ENCODE results near the gene TPD52L1. TPM values are rescaled to one million over a fixed set of nuclear protein-coding genes. Genes with fewer than 3 reads are reported as not detected.

The TPD52L1 gene
- total and polyA plus RNA-seq, 2 of the 13 experiments (the other 11 are each of a cell fraction or from before 2014, with no cell fraction given): 0.49 to 0.53 TPM

GRCh38 chr6:125285353-125285752 lies 131.8 kb downstream of the TPD52L1 start:
- H3K36me3 ChIP-seq (replicated peaks in 1 of 2; ENCODE audit: control insufficient read depth in 1 of 2, insufficient read depth in 2 of 2, low read length in 2 of 2): peaks cover 4 to 22% of the 10 kb centered on the region in 2 experiments; a peak in 4 of 5 replicates
- no peak for DNase-seq (ENCODE audit: low spot score)
- in situ Hi-C loops (cut with HindIII; ENCODE audit: extremely low pct_ligation_motif_present, low pct_unique_long_range_greater_than_20kb) (no loop called here), intact Hi-C loops (cut with micrococcal nuclease; ENCODE audit: unreplicated experiment) (no loop called here)
- peaks cover 10% of the 10 kb centered on the region; the same call in 1 of the 2 replicates for H3K9me3 ChIP-seq (ENCODE audit: low read length)
- no peaks in the 10 kb centered on the region for H3K4me1 ChIP-seq (ENCODE audit: insufficient read depth, low read length)
- ATAC-seq: no peak
- 95% methylated on average over 1 of the region's 1 CpG for WGBS (ENCODE audit: low lambda C conversion rate)
- FAIRE-seq: no peak
- no peak overlapping the region for H2AFZ ChIP-seq (ENCODE audit: low read length)
- no peak overlapping the region for H3K9ac ChIP-seq (ENCODE audit: insufficient read depth, low read depth, low read length)
- POLR2A ChIA-PET: no interaction called here
- BruUV-seq (replicated peaks): no TSS peak
- CTCF ChIA-PET (ENCODE audit: low intra/inter-chr PET ratio, low total read pairs): no interaction called here
- no peaks in the 10 kb centered on the region; the same call in 1 of the 2 replicates for H4K20me1 ChIP-seq (ENCODE audit: insufficient read depth, low read length)
- no peak overlapping the region for H3K4me2 ChIP-seq (ENCODE audit: low read depth, low read length)
- TF ChIP-seq, protein P1, sequence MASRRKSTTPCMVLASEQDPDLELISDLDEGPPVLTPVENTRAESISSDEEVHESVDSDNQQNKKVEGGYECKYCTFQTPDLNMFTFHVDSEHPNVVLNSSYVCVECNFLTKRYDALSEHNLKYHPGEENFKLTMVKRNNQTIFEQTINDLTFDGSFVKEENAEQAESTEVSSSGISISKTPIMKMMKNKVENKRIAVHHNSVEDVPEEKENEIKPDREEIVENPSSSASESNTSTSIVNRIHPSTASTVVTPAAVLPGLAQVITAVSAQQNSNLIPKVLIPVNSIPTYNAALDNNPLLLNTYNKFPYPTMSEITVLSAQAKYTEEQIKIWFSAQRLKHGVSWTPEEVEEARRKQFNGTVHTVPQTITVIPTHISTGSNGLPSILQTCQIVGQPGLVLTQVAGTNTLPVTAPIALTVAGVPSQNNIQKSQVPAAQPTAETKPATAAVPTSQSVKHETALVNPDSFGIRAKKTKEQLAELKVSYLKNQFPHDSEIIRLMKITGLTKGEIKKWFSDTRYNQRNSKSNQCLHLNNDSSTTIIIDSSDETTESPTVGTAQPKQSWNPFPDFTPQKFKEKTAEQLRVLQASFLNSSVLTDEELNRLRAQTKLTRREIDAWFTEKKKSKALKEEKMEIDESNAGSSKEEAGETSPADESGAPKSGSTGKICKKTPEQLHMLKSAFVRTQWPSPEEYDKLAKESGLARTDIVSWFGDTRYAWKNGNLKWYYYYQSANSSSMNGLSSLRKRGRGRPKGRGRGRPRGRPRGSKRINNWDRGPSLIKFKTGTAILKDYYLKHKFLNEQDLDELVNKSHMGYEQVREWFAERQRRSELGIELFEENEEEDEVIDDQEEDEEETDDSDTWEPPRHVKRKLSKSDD (CRISPR knock-in tag; IDR thresholded peaks at IDR 0.05; ENCODE audit: low read depth): no peak
- TF ChIP-seq FOXP1 (IDR thresholded peaks at IDR 0.05) (no peak), FOXP1 (CRISPR knock-in tag; IDR thresholded peaks at IDR 0.05) (no peak), TEF (CRISPR knock-in tag; IDR thresholded peaks at IDR 0.05) (no peak), ZNF33B (CRISPR knock-in tag; IDR thresholded peaks at IDR 0.05) (no peak), GTF2F1 (IDR thresholded peaks at IDR 0.05; ENCODE audit: low read length) (no peak), HDAC2 (CRISPR knock-in tag; IDR thresholded peaks at IDR 0.05) (no peak), ZNF784 (CRISPR knock-in tag; IDR thresholded peaks at IDR 0.05; ENCODE audit: borderline replicate concordance) (no peak), ZNF460 (CRISPR knock-in tag; IDR thresholded peaks at IDR 0.05; ENCODE audit: borderline replicate concordance) (no peak), ZNF225 (CRISPR knock-in tag; IDR thresholded peaks at IDR 0.05) (no peak), SRF (IDR thresholded peaks at IDR 0.05; ENCODE audit: low read depth, low read length) (no peak)
- TF ChIP-seq, protein P2, sequence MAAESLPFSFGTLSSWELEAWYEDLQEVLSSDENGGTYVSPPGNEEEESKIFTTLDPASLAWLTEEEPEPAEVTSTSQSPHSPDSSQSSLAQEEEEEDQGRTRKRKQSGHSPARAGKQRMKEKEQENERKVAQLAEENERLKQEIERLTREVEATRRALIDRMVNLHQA (CRISPR knock-in tag; IDR thresholded peaks at IDR 0.05): no peak
- no peak overlapping the region for H3K27ac ChIP-seq (ENCODE audit: extremely low read length, insufficient read depth, low read length)
- H3K79me2 ChIP-seq (ENCODE audit: insufficient read depth, low read length): no peaks in the 10 kb centered on the region
- no peaks in the 10 kb centered on the region for H3K27me3 ChIP-seq (ENCODE audit: control insufficient read depth in 1 of 2, insufficient read depth in 2 of 2, low read length in 2 of 2)
- H3K4me3 ChIP-seq (replicated peaks in 1 of 3; ENCODE audit: insufficient read depth in 1 of 3, low read depth in 2 of 3, low read length in 3 of 3): no peak overlapping the region
